HG02763 (cell line): ENCODE results near the gene ZNF80.
"Not testable (repeated sequence)": the region's sequence is repeated elsewhere in the genome, so short reads cannot be mapped to it uniquely, and the experiment has no call there.

Experiments
- ATAC-seq: cut with Tn5 transposase; IDR thresholded peaks from one replicate; pipeline ENCODE4 v1.9.1; 2021; ENCODE audit warnings: mild to moderate bottlenecking, moderate library complexity; ENCODE audit not compliant: unreplicated experiment

ZNF80 gene

DNA sequence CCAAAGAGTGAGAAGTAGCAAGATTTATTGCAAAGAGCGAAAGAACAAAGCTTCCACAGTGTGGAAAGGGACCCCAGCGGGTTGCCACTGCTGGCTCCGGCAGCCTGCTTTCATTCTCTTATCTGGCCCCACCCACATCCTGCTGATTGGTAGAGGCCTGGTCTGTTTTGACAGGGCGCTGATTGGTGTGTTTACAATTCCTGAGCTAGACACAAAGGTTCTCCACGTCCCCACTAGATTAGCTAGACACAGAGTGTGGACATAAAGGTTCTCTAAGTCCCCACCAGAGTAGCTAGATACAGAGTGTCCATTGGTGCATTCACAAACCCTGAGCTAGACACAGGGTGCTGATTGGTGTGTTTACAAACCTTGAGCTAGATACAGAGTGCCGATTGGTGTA is at the start of gene ZNF80:
TSS of gene ZNF80 (minus strand) at position 101 of the 400 bp plus-strand sequence. CDS start 504 bp downstream, outside the sequence.
- ATAC-seq, result not testable (repeated sequence)

GRCh38 chr3:114286266-114286665 is 48.9 kb upstream of the ZNF80 start:
- ATAC-seq, result no peak

DNA sequence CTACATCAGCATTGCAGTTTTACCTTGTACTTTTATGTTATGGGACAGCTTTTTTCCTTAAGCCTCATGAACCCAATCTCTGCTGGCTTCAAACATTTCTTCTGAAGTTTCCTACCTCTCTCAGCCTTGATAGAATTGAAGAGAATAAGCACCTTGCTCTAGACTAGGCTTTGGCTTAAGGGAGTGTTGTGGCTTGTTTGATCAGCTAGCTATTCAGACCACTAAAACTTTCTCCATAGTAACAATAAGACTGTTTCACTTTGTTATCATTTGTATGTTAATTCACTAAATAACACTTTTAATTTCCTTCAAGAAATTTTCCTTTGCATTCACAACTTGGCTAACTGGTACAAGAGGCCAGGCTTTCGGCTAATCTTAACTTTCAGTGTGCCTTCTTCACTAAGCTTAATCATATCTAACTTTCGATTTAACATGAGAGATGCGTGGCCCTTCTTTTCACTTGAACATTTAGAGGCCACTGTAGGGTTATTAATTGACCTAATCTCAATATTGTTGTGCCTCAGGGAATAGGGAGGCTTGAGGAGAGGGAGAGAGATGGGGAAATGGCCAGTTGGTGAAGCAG is 48.4 kb upstream of the ZNF80 start:
- no peak for ATAC-seq

DNA sequence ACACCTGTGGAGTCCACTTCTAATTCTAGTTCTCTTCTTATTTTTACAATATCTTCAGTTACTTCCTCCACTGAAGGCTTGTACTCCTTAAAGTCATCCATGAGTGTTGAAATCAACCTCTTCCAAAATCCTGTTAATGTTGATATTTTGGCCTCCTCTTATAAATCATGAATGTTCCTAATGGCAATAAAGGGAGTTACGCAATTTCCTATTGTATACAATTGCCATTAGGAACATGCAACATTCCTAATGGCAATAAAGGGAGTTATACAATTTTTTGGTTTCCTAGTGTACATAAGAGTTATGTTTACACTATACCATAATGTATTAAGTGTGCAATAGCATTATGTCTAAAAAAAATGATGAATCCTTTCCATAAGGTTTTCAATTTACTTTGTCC is 47.3 kb upstream of the ZNF80 start:
- ATAC-seq, result no peak

DNA sequence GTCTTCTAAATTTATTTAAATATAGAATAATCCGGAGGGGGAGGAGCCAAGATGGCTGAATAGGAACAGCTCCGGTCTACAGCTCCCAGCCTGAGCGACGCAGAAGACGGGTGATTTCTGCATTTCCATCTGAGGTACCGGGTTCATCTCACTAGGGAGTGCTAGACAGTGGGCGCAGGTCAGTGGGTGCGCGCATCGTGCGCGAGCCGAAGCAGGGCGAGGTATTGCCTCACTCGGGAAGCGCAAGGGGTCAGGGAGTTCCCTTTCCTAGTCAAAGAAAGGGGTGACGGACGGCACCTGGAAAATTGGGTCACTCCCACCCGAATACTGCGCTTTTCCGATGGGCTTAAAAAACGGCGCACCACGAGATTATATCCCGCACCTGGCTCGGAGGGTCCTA is 39.5 kb upstream of the ZNF80 start:
- not testable (repeated sequence) for ATAC-seq

GRCh38 chr3:114274929-114275328 is 37.6 kb upstream of the ZNF80 start:
- ATAC-seq, result no peak

DNA sequence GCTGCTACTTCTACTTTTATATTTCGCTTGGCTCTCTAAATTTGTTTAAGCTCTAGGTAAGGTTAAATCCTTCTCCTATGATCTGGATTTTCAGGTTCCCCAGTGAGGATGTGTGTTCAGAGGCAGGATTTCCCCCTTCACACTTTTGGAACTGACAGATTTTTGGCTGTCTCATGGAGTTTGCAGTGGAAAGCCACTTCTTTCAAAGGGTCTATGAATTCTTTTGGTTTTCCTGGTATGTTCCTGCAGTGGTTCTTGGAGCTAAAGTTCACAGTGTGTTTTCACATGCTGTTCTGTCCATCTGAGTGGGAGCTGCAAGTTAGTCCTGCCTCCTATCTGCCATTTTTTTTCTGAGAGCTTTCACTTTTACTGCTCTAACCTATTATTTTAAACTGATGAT is 34.9 kb upstream of the ZNF80 start:
- no peak for ATAC-seq

- no peak for ATAC-seq
Measured at GRCh38 chr3:114270019-114270418, 32.6 kb upstream of the ZNF80 start.

DNA sequence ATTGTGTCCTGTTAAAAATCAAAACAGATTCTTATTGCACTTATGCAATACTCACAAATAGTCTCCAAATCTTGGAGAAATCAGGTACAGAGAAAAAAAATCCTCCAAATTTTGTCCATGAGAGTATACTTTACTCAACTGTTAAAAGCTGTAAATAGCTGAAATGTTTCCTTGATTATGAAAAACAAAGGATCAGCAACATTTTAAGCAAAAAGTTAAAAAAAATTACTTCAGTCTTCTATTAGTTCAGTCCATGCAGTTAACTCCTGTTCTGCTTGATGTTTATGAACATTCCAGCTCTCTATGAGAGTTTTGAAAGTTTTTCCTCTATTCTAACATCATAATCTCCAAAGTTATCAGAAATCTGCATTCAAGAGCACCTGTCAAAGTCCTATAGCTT is 22.8 kb upstream of the ZNF80 start:
- no peak for ATAC-seq

DNA sequence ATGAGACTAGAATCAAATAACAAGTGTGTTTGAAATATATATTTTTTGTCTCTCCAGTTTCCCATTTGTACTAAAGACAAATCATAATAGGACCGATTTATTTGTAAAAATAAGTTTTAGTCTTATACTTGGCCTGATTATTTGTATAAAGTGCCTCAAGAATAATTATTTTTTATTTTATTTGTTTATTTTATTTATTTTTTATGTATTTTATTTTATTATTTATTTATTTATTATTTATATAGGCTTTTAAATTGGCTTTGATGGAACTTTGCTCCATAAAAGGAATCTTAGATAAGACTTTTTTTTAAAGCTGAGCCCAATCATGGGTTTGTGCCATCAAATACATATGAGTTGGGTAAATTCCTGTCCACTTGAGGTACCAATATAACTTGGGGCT is 22.2 kb upstream of the ZNF80 start:
- ATAC-seq, result no peak

DNA sequence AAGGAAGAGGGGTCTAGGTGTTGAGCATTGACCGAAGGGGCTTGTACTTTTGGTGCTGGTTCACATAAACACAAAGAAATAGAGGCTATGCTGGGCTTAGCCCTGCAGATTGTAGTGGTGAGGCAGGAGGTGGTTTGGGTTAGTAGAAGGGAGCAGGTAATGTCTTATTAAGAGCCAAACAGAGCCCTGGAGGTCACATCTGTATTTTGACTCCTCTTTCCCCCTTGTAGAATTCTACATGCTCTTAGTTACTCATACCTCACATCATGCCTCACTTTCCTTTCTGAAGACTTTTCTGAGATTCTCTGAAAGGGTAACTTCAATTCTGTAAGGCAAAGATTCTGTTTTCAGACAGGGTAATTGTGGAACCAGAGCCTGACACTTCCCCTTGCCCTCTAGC is 16.1 kb upstream of the ZNF80 start:
- no peak for ATAC-seq

GRCh38 chr3:114252954-114253353 is 15.6 kb upstream of the ZNF80 start:
- ATAC-seq, result no peak

DNA sequence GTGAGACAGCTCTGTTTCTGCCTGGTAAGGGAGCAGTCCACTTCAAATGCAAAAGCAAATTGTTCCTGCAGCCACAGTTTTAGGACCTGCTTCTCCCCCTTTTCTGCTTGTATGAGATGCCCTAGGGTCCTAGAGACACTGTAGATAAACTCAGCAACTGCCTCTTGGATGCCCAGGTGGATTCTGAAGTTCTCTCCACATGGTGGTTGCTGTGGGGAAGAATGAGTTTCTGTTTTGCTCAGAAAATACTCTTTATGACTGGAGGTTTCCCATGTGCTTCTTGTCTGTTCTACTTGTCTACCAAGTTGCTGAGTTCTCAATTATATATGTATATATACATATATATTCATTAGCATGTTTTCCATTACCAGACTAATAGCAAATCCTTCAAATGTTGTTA is 5.6 kb upstream of the ZNF80 start:
- peak; percentile 89 for ATAC-seq

GRCh38 chr3:114241262-114241661 is 3.9 kb upstream of the ZNF80 start:
- ATAC-seq, result no peak

GRCh38 chr3:114238146-114238785 is 888 bp upstream of the ZNF80 start:
- ATAC-seq, result not testable (repeated sequence)

DNA sequence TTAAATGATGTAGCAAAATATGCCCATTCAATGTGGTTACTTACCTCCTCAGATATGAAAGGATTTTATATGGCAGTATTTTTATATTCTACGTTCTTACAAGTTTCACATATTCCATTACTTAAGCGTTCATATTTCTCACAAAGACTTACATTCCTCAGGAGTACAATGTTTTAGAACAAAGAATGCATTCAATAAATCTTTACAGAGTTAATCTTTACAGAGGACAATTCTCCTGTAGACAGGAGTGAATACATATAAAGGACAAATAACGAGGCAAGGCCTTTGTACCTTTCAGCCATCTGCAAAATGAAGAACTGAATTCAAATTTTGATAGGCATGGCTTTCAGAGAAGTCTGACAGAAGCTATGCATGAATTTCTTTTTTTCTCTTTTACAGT is 1.9 kb downstream of the ZNF80 start:
- ATAC-seq, result no peak

- ATAC-seq, result no peak
Measured at GRCh38 chr3:114234745-114235144, 2.6 kb downstream of the ZNF80 start.

- no peak for ATAC-seq
Measured at GRCh38 chr3:114231616-114232015, 5.8 kb downstream of the ZNF80 start.

DNA sequence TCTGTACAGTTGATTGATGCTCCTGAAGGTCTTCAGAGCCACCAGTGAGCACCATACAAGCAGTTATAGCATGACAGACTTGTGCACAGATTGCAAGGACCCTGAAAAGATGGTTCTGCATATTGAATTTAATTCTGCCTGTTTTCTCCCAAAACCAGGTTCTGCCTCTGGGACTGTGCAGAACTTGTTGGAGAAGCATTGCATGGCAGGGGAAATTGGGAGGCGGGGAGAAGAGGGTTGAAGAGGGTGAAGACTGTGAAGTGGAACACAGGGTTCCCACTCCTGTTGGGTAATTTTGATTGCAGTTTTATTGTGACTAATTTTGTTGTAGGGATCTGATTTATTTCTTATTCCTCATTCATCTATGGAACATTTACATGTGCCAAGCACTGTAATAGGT is 10.3 kb downstream of the ZNF80 start:
- ATAC-seq, result no peak

DNA sequence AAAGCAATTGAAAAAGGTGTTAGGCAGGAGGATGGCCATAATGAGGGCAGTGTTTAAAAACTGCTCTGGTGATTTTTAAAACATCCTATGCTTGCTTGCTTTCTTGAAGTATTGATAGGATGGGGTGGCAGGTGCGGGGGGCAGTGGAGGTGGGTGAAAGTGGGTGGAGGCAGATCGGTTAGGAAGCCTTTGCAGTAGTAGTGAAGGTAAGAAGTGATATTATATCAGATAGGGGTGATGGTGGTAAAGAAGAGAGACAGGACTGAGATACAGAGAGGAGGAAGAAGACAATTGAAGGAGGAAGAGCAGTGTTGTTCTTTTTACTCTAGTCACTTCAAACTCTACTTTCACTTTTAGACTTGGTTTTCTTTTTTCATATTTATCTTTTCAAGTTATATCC is 11.1 kb downstream of the ZNF80 start:
- ATAC-seq, result no peak

DNA sequence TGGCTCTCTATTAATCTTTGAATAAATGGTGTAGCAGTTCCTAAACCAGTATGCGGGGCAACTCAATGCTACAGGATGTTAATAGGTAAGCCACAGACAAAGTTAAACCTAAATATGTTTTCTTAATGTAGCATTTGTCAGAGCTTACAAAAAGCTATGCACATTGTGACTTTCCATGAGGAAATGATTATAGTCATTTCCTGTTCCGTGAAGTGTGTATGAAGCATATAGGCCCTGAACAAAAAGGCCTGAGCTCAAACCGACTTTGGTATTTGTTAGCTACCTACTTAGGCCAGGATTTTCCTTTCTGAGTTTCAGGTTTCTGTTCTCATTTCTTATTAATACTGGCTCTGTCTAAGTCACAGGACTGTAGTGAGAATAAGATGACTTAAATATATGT is 14.2 kb downstream of the ZNF80 start:
- peak; percentile 81 for ATAC-seq

DNA sequence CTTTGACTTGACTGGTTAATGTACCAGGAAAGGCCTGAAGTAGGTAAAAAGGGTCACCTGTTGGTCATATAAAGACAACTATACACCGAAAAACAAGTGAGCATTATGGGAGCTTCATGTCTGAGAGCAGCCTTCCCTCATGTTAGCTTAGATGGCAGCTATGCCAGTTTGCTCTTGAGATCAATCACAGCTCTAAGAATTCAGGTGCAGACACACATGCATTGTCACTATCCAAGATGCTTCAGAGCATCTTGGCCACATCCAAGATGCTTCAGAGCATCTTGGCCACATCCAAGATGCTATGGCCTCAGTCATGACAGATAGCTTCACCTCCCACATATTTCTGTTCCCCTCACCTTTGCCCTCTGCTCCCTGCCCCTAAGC is 15.5 kb downstream of the ZNF80 start:
- ATAC-seq, result no peak
